Neural progenitor cell (in vitro differentiated cells): ENCODE results near the gene FGFRL1.

ENCODE experiments used
- CTCF ChIP-seq: fragments of 200-600 bp; sonication (generic); IDR thresholded peaks from 2 replicates; pipeline ENCODE4 v1.5.1; 2017; ENCODE audit warnings: antibody characterized with exemption, mild to moderate bottlenecking
- EZH2 ChIP-seq: fragments of 200-600 bp; sonication (generic); IDR thresholded peaks from 2 replicates; pipeline ENCODE4 v1.6.1; 2017; ENCODE audit warnings: antibody characterized with exemption, mild to moderate bottlenecking, moderate library complexity

- TF ChIP-seq CTCF = no peak
- no peak for TF ChIP-seq EZH2
Observed at GRCh38 chr4:1044469-1045192, 33.2 kb downstream of the FGFRL1 start.
